SK-N-SH treated with all-trans-retinoic acid at 6 μM for 48 hours (cell line): ENCODE data around the gene CAP1.

ENCODE experiments used
- ARNTL ChIP-seq: fragments of 450-650 bp; formaldehyde crosslinking; IDR thresholded peaks from 2 replicates; pipeline ENCODE4 v1.5.0; 2020; ENCODE audit warnings: low read depth, mild to moderate bottlenecking, moderate library complexity, borderline replicate concordance
- CSDC2 ChIP-seq: fragments of 250-450 bp; sonication (Bioruptor Pico); IDR thresholded peaks from 2 replicates; pipeline ENCODE4 v1.5.0; 2020; ENCODE audit warnings: mild to moderate bottlenecking, moderate library complexity
- ESRRG ChIP-seq: fragments of 250-450 bp; sonication (Bioruptor Pico); IDR thresholded peaks from 2 replicates; pipeline ENCODE4 v1.6.1; 2021; ENCODE audit warnings: mild to moderate bottlenecking
- ZFP30 ChIP-seq: fragments of 450-650 bp; formaldehyde crosslinking; IDR thresholded peaks from 2 replicates; pipeline ENCODE4 v1.5.0; 2022; ENCODE audit warnings: mild to moderate bottlenecking, moderate library complexity
- TF ChIP-seq, protein P1 (sequence below): fragments of 250-450 bp; sonication (Bioruptor Pico); IDR thresholded peaks from 2 replicates; pipeline ENCODE4 v1.5.0; 2020; ENCODE audit warnings: mild to moderate bottlenecking, moderate library complexity
- TF ChIP-seq, protein P2 (sequence below): fragments of 250-450 bp; sonication (Bioruptor Pico); IDR thresholded peaks from 2 replicates; pipeline ENCODE4 v1.8.0; 2021; ENCODE audit warnings: low read depth, mild to moderate bottlenecking, moderate library complexity, borderline replicate concordance
- TF ChIP-seq, protein P3 (sequence below): fragments of 250-450 bp; sonication (Bioruptor Pico); IDR thresholded peaks from 2 replicates; pipeline ENCODE4 v1.8.0; 2020; ENCODE audit warnings: mild to moderate bottlenecking, moderate library complexity, borderline replicate concordance
- TF ChIP-seq, protein P4 (sequence below): fragments of 250-450 bp; sonication (Bioruptor Pico); IDR thresholded peaks from 2 replicates; pipeline ENCODE4 v1.5.1; 2021; ENCODE audit warnings: mild to moderate bottlenecking, moderate library complexity
- TF ChIP-seq, protein P5 (sequence below): fragments of 250-450 bp; sonication (Bioruptor Pico); IDR thresholded peaks from 2 replicates; pipeline ENCODE4 v1.5.1; 2020; ENCODE audit warnings: low read depth, mild to moderate bottlenecking, moderate library complexity

DNA sequence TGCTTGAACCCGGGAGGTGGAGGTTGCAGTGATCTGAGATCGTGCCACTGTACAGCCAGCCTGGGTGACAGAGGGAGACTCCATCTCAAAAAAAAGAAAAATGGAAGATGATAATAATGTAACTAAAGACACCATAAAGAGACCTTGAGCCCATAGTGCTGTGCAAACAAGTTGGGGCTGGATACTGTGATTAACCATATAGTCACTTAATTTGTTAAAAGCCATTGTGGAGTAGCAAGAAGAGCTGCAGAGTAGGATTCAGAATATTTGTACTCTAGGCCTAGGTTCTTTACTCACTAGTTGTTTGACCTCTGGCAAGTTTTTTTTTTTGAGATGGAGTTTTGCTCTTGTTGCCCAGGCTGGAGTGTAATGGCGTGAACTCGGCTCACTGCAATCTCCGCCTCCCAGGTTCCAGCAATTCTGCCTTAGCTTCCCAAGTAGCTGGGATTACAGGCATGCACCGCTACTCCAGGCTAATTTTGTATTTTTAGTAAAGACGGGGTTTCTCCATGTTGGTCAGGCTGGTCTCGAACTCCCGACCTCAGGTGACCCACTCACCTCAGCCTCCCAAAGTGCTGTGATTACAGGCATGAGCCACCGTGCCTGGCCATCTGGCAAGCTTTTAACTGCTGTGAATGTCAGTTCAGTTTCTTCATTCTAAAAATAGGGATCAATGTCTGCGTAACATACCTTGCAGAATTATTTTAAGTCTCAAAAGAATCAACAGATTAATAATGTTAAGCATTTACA is 12.8 kb downstream of the CAP1 start:
- TF ChIP-seq, protein P1, sequence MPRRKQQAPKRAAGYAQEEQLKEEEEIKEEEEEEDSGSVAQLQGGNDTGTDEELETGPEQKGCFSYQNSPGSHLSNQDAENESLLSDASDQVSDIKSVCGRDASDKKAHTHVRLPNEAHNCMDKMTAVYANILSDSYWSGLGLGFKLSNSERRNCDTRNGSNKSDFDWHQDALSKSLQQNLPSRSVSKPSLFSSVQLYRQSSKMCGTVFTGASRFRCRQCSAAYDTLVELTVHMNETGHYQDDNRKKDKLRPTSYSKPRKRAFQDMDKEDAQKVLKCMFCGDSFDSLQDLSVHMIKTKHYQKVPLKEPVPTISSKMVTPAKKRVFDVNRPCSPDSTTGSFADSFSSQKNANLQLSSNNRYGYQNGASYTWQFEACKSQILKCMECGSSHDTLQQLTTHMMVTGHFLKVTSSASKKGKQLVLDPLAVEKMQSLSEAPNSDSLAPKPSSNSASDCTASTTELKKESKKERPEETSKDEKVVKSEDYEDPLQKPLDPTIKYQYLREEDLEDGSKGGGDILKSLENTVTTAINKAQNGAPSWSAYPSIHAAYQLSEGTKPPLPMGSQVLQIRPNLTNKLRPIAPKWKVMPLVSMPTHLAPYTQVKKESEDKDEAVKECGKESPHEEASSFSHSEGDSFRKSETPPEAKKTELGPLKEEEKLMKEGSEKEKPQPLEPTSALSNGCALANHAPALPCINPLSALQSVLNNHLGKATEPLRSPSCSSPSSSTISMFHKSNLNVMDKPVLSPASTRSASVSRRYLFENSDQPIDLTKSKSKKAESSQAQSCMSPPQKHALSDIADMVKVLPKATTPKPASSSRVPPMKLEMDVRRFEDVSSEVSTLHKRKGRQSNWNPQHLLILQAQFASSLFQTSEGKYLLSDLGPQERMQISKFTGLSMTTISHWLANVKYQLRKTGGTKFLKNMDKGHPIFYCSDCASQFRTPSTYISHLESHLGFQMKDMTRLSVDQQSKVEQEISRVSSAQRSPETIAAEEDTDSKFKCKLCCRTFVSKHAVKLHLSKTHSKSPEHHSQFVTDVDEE = no peak
- no peak for TF ChIP-seq ZFP30 (CRISPR knock-in tag)
- TF ChIP-seq, protein P2, sequence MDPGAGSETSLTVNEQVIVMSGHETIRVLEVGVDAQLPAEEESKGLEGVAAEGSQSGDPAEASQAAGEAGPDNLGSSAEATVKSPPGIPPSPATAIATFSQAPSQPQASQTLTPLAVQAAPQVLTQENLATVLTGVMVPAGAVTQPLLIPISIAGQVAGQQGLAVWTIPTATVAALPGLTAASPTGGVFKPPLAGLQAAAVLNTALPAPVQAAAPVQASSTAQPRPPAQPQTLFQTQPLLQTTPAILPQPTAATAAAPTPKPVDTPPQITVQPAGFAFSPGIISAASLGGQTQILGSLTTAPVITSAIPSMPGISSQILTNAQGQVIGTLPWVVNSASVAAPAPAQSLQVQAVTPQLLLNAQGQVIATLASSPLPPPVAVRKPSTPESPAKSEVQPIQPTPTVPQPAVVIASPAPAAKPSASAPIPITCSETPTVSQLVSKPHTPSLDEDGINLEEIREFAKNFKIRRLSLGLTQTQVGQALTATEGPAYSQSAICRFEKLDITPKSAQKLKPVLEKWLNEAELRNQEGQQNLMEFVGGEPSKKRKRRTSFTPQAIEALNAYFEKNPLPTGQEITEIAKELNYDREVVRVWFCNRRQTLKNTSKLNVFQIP = no peak
- TF ChIP-seq, protein P3, sequence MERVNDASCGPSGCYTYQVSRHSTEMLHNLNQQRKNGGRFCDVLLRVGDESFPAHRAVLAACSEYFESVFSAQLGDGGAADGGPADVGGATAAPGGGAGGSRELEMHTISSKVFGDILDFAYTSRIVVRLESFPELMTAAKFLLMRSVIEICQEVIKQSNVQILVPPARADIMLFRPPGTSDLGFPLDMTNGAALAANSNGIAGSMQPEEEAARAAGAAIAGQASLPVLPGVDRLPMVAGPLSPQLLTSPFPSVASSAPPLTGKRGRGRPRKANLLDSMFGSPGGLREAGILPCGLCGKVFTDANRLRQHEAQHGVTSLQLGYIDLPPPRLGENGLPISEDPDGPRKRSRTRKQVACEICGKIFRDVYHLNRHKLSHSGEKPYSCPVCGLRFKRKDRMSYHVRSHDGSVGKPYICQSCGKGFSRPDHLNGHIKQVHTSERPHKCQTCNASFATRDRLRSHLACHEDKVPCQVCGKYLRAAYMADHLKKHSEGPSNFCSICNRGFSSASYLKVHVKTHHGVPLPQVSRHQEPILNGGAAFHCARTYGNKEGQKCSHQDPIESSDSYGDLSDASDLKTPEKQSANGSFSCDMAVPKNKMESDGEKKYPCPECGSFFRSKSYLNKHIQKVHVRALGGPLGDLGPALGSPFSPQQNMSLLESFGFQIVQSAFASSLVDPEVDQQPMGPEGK (CRISPR knock-in tag) = no peak
- TF ChIP-seq CSDC2 (CRISPR knock-in tag) = no peak
- no peak for TF ChIP-seq ARNTL (CRISPR knock-in tag)
- TF ChIP-seq, protein P4, sequence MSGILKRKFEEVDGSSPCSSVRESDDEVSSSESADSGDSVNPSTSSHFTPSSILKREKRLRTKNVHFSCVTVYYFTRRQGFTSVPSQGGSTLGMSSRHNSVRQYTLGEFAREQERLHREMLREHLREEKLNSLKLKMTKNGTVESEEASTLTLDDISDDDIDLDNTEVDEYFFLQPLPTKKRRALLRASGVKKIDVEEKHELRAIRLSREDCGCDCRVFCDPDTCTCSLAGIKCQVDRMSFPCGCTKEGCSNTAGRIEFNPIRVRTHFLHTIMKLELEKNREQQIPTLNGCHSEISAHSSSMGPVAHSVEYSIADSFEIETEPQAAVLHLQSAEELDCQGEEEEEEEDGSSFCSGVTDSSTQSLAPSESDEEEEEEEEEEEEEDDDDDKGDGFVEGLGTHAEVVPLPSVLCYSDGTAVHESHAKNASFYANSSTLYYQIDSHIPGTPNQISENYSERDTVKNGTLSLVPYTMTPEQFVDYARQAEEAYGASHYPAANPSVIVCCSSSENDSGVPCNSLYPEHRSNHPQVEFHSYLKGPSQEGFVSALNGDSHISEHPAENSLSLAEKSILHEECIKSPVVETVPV (CRISPR knock-in tag) = no peak
- TF ChIP-seq ESRRG (CRISPR knock-in tag) = no peak
- TF ChIP-seq, protein P5, sequence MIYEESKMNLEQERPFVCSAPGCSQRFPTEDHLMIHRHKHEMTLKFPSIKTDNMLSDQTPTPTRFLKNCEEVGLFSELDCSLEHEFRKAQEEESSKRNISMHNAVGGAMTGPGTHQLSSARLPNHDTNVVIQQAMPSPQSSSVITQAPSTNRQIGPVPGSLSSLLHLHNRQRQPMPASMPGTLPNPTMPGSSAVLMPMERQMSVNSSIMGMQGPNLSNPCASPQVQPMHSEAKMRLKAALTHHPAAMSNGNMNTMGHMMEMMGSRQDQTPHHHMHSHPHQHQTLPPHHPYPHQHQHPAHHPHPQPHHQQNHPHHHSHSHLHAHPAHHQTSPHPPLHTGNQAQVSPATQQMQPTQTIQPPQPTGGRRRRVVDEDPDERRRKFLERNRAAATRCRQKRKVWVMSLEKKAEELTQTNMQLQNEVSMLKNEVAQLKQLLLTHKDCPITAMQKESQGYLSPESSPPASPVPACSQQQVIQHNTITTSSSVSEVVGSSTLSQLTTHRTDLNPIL (CRISPR knock-in tag) = no peak
